PC-9 (cell line): ENCODE measurements around the gene AVPR1B. TPM values are rescaled to one million over a fixed set of nuclear protein-coding genes. Genes with fewer than 3 reads are reported as not detected.

Experiments used
- BruUV-seq: library from RNA; stranded (reverse); fragments of 400-500 nt; replicated peaks from 2 replicates; lab custom pipeline; 2021; lab: Mats Ljungman, UMichigan
- CTCF ChIA-PET: fragments of 300-600 bp; sonication (Branson Sonifier 250); formaldehyde crosslinking; loops from one replicate; lab custom pipeline; 2022; ENCODE audit warnings: antibody characterized with exemption; lab: Charles Lee
- POLR2A ChIA-PET: fragments of 300-600 bp; sonication (Branson Sonifier 250); formaldehyde crosslinking; loops from one replicate; lab custom pipeline; 2022; ENCODE audit warnings: antibody characterized with exemption; ENCODE audit not compliant: unreplicated experiment; lab: Charles Lee
- DNase-seq, 2 experiments: peaks; one replicate each; pipeline versions ENCODE4 v3.0.0 to v3.0.0-alpha.2; 2015 to 2022; ENCODE audit warnings: mixed read lengths in 1 of 2
- H2AFZ ChIP-seq: fragments of 200-600 bp; sonication (generic); 2 replicates; pipeline ENCODE4 v1.8.1; 2017; ENCODE audit warnings: antibody characterized with exemption
- H3F3A ChIP-seq: fragments of 200-600 bp; sonication (generic); 2 replicates; pipeline ENCODE4 v1.8.1; 2017; ENCODE audit warnings: antibody characterized with exemption, mild to moderate bottlenecking, low read depth; ENCODE audit not compliant: insufficient read depth
- H3K27ac ChIP-seq: fragments of 200-600 bp; sonication (generic); 2 replicates; pipeline ENCODE4 v1.6.1; 2016; ENCODE audit warnings: mixed run types
- H3K27me3 ChIP-seq: fragments of 200-600 bp; sonication (generic); 2 replicates; pipeline ENCODE4 v1.6.1; 2016; ENCODE audit warnings: low read depth, mixed run types; ENCODE audit not compliant: insufficient read depth
- H3K36me3 ChIP-seq: fragments of 200-600 bp; sonication (generic); 2 replicates; pipeline ENCODE4 v1.6.1; 2016; ENCODE audit warnings: low read depth, mixed run types
- H3K4me1 ChIP-seq: fragments of 200-600 bp; sonication (generic); replicated peaks from 2 replicates; pipeline ENCODE4 v1.6.1; 2016; ENCODE audit warnings: mixed run types; ENCODE audit not compliant: insufficient read depth
- H3K4me2 ChIP-seq: fragments of 200-600 bp; sonication (generic); 2 replicates; pipeline ENCODE4 v1.6.1; 2017; ENCODE audit warnings: mixed run types
- H3K4me3 ChIP-seq: fragments of 200-600 bp; sonication (generic); 2 replicates; pipeline ENCODE4 v1.6.1; 2016; ENCODE audit warnings: mixed run types
- H3K79me2 ChIP-seq: fragments of 200-600 bp; sonication (generic); 2 replicates; pipeline ENCODE4 v1.6.1; 2017; ENCODE audit warnings: low read depth, mixed run types
- H3K9me2 ChIP-seq: fragments of 200-600 bp; sonication (generic); 2 replicates; pipeline ENCODE4 v1.8.1; 2017; ENCODE audit warnings: mild to moderate bottlenecking; ENCODE audit not compliant: insufficient read depth
- H3K9me3 ChIP-seq: fragments of 200-600 bp; sonication (generic); 2 replicates; pipeline ENCODE4 v1.8.1; 2016; ENCODE audit warnings: low read depth; ENCODE audit not compliant: insufficient read depth
- H4K20me1 ChIP-seq: fragments of 200-600 bp; sonication (generic); 2 replicates; pipeline ENCODE4 v1.8.1; 2017; ENCODE audit not compliant: insufficient read depth
- EZH2 ChIP-seq: fragments of 200-600 bp; sonication (generic); IDR thresholded peaks from 2 replicates; pipeline ENCODE4 v1.8.0; 2017; ENCODE audit warnings: antibody characterized with exemption, low read depth
- intact Hi-C: fragments of 100-400 bp; cut with micrococcal nuclease; formaldehyde crosslinking; loops from one replicate; pipeline ENCODE4 v1.10.0; 2022; ENCODE audit not compliant: unreplicated experiment
- total RNA-seq: library from RNA; stranded (reverse); gene quantifications from 2 replicates; pipeline ENCODE4 v1.2.3, GENCODE V29; 2021
- TF ChIP-seq, protein P1 (sequence below): fragments of 200-600 bp; sonication (generic); conservative IDR thresholded peaks from 2 replicates; pipeline ENCODE4 v1.6.1; 2017; ENCODE audit warnings: mixed run types, antibody characterized with exemption, mild to moderate bottlenecking, moderate library complexity

AVPR1B gene
- total RNA-seq, 1 experiment from 2014 or later = not detected

DNA sequence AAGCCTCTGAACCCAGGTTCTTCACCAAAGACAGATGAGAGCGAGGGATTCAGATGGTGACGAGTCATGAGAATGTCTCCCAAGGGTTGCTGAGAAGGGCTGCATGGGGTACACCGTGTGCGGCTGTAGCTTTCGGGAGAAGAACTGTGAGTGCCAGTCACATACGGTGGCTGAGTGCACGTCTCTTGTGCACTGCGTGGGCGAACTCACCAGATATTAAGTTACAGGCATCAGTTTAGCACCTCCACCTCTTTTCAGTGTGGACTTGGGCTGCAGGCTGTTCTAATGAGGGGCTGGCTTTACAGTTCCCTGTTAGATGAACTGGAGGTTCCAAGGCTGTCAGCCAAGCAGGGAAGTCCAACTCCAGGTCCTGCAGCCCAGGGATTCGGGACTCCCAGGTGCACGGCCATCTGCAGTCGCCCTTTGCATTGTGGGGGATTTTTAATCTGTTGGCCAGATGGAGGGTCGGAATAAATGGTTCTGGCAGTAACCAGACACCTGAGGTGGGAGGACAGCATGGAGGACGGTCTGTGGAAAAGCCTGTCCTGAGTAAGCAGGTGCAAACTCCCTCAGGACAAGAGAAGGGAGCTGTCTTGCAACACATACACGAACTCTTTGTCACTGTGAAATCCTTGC lies 26.5 kb upstream of the AVPR1B start:
- intact Hi-C loops = no loop called here
- Histone ChIP-seq H3K79me2 (no peaks in the 10 kb centered on the region), H3K4me1 (no peaks in the 10 kb centered on the region), H2AFZ (no peak overlapping the region), H4K20me1 (no peaks in the 10 kb centered on the region), H3K4me2 (no peak overlapping the region), H3K27ac (no peak overlapping the region), H3K9me2 (no peaks in the 10 kb centered on the region), H3K27me3 (peaks cover 14% of the 10 kb centered on the region), H3K36me3 (no peaks in the 10 kb centered on the region), H3K4me3 (no peak overlapping the region), H3K9me3 (0 out of 2 replicates have a peak, but pooled peaks cover 4% of the 10 kb centered on the region), H3F3A (no peaks in the 10 kb centered on the region)
- TF ChIP-seq, protein P1, sequence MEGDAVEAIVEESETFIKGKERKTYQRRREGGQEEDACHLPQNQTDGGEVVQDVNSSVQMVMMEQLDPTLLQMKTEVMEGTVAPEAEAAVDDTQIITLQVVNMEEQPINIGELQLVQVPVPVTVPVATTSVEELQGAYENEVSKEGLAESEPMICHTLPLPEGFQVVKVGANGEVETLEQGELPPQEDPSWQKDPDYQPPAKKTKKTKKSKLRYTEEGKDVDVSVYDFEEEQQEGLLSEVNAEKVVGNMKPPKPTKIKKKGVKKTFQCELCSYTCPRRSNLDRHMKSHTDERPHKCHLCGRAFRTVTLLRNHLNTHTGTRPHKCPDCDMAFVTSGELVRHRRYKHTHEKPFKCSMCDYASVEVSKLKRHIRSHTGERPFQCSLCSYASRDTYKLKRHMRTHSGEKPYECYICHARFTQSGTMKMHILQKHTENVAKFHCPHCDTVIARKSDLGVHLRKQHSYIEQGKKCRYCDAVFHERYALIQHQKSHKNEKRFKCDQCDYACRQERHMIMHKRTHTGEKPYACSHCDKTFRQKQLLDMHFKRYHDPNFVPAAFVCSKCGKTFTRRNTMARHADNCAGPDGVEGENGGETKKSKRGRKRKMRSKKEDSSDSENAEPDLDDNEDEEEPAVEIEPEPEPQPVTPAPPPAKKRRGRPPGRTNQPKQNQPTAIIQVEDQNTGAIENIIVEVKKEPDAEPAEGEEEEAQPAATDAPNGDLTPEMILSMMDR = no peak
- no peak for TF ChIP-seq EZH2
- POLR2A ChIA-PET = no interaction called here
- CTCF ChIA-PET = no interaction called here
- no TSS peak for BruUV-seq
- DNase-seq = no peak

DNA sequence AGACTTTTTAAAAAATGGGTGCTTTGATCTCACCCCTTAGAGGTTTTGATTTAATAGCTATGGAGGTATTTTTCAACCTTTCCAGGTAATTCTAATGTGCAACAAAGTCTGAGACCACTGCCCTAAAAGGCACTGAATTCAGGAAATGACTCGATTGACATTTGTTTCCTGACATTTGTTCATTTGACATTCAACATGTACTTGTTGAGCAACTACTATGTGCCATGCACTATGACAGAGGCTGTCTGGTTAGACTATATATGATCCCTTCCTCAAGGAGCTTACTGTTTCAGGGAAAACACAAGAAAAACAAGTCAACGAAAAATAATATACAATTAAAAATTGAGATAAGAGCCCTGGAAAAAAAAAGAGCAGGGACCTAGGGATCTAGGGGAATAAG lies 25.6 kb upstream of the AVPR1B start:
- ChIA-PET POLR2A (no interaction called here), CTCF (no interaction called here)
- Histone ChIP-seq H3K4me2 (no peak overlapping the region), H3K79me2 (no peaks in the 10 kb centered on the region), H4K20me1 (no peaks in the 10 kb centered on the region), H3K36me3 (no peaks in the 10 kb centered on the region), H3K4me3 (no peak overlapping the region), H3K27me3 (peaks cover 14% of the 10 kb centered on the region), H2AFZ (no peak overlapping the region), H3K9me2 (no peaks in the 10 kb centered on the region), H3K4me1 (no peaks in the 10 kb centered on the region), H3K27ac (no peak overlapping the region), H3K9me3 (0 out of 2 replicates have a peak, but pooled peaks cover 4% of the 10 kb centered on the region), H3F3A (no peaks in the 10 kb centered on the region)
- intact Hi-C loops = no loop called here
- no peak for TF ChIP-seq EZH2
- no peak for DNase-seq
- BruUV-seq = no TSS peak

DNA sequence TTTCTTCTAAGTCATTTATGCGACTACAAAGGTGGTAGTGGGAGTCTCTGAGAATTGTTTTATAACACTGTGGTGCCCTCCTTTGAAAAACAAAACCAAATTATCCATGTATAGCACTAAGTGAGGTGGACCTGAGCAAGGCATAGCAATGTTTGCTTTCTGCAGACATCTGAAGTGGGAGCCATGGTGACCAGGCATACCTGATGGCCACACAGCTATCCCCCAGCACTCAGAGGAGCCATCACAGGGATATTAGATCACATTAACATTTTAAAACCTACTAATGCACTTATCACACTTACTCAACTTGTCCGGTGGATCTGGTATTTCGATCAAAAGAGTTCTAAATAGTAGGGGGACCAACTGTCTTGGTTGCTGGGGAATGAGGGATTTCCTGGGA lies 24.8 kb upstream of the AVPR1B start:
- intact Hi-C loops = no loop called here
- TF ChIP-seq, protein P1 = no peak
- Histone ChIP-seq H3K27me3 (peaks cover 14% of the 10 kb centered on the region), H3F3A (no peaks in the 10 kb centered on the region), H3K27ac (no peak overlapping the region), H3K9me3 (0 out of 2 replicates have a peak, but pooled peaks cover 4% of the 10 kb centered on the region), H3K4me2 (no peak overlapping the region), H2AFZ (no peak overlapping the region), H3K79me2 (no peaks in the 10 kb centered on the region), H3K4me1 (no peaks in the 10 kb centered on the region), H3K4me3 (no peak overlapping the region), H3K36me3 (no peaks in the 10 kb centered on the region), H4K20me1 (no peaks in the 10 kb centered on the region), H3K9me2 (no peaks in the 10 kb centered on the region)
- no TSS peak for BruUV-seq
- CTCF ChIA-PET = no interaction called here
- no peak for DNase-seq
- POLR2A ChIA-PET = no interaction called here

DNA sequence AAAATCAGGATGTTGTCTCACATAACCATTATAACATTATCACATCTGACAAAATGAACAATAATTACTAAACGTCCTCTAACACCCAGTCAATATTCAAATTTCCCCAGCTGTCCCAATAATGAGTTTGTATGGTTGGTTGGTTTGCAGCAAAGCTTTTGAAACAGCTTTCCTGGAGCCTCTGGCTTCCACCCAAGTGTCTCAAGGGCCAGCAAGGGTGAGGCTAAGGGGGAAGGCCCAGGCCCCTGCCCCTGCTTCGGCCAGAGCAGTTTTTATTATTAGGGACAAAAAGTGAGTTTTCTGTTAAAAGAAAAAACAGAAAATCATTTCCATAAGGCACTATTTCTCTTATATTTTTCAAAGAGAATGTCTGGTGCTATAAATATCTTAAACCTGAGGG lies 19.1 kb upstream of the AVPR1B start:
- H3K79me2 ChIP-seq = no peaks in the 10 kb centered on the region
- no peak for TF ChIP-seq EZH2
- TF ChIP-seq, protein P1 = no peak
- no peak overlapping the region for H3K4me3 ChIP-seq
- H3K27me3 ChIP-seq = peaks cover 13% of the 10 kb centered on the region
- no peaks in the 10 kb centered on the region for H3K36me3 ChIP-seq
- no peaks in the 10 kb centered on the region for H4K20me1 ChIP-seq
- H3F3A ChIP-seq = no peaks in the 10 kb centered on the region
- BruUV-seq = no TSS peak
- intact Hi-C loops = no loop called here
- H3K4me1 ChIP-seq = no peaks in the 10 kb centered on the region
- H3K9me3 ChIP-seq = 0 out of 2 replicates have a peak, but pooled peaks cover 4% of the 10 kb centered on the region
- H2AFZ ChIP-seq = no peak overlapping the region
- POLR2A ChIA-PET = interaction anchor here (0.7 kb wide), 1 partner anchor 138 kb away, joined by 3 read pairs; no protein-coding TSS in a partner anchor
- H3K9me2 ChIP-seq = no peaks in the 10 kb centered on the region
- no peak overlapping the region for H3K4me2 ChIP-seq
- no peak for DNase-seq
- no peak overlapping the region for H3K27ac ChIP-seq
- CTCF ChIA-PET = no interaction called here
